ENCODE measurements around the gene TAF6L.
A peak's percentile ranks its signal among the peaks of the same experiment; 100 is the strongest.

DNA sequence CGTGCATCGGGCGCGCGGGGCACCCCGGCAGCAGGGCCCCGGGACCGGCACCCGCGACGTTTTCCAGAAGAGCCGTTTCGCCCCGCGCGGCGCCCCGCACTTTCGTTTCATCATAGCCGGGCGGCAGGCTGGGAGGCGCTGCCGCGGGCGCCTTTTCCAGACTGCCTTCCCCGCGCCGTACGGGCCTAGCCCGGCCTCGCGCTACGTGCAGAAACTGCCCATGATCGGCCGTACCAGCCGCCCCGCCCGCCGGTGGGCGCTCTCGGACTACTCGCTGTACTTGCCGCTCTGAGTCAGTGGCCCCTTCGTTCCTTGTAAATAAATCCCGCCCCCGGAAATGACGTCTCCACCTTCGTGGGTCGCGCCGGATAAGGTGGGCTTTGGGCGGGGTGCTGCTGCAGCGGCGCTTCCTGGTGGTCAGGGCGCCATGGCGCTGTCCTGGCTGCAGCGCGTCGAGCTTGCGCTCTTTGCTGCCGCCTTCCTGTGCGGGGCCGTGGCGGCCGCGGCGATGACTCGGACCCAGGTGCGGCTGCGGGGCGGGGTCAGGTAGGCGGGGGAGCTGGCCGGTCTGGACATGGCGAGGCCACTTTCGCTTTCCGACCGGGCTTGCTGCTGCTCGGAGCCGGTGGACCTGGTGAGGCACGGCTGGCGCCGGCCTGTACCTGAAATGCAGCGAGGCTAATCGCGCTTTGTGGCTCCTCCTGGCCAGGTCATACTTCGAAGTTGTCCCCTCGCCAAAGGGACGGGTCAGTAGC, 16.0 kb downstream of the TAF6L start, which contains the start of gene TMEM179B:
- TF ChIP-seq FOS (IDR thresholded peaks at IDR 0.05; ENCODE audit: borderline replicate concordance, insufficient read depth, low read length) (peak; percentile 60), POLR2AphosphoS5 (IDR thresholded peaks at IDR 0.05; ENCODE audit: insufficient read depth, low read depth, low read length) (peak; percentile 98)
